Measurements from ENCODE around the gene OSBPL6.
"Not testable (repeated sequence)": the region's sequence is repeated elsewhere in the genome, so short reads cannot be mapped to it uniquely, and the experiment has no call there.

Gene OSBPL6

DNA sequence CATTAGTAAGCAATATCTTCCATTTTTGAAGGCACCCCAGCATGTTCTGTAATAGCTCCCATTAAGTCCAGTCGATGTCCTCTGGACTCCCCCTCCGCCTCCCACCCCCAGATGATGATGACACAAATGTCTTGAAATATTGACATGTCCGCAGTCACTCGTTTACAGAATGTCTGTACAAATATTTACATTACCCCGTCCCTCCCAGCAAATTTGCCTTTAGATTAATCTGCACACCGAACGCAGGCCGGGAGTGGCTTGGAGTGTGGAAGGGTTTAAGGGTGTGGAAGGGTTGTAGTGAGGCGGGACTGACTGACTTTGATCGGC is 853 bp upstream of the OSBPL6 start:
- Histone ChIP-seq H3K27me3 (replicated peaks; ENCODE audit: control insufficient read depth, insufficient read depth, low read length) (no peaks in the 10 kb centered on the region; the same call in none of the 2 replicates), H3K4me3 (replicated peaks; ENCODE audit: low read depth, low read length) (peak overlapping the region; percentile 67), H3K36me3 (ENCODE audit: control insufficient read depth, insufficient read depth, low read length) (no peaks in the 10 kb centered on the region)
- TF ChIP-seq, protein P1, sequence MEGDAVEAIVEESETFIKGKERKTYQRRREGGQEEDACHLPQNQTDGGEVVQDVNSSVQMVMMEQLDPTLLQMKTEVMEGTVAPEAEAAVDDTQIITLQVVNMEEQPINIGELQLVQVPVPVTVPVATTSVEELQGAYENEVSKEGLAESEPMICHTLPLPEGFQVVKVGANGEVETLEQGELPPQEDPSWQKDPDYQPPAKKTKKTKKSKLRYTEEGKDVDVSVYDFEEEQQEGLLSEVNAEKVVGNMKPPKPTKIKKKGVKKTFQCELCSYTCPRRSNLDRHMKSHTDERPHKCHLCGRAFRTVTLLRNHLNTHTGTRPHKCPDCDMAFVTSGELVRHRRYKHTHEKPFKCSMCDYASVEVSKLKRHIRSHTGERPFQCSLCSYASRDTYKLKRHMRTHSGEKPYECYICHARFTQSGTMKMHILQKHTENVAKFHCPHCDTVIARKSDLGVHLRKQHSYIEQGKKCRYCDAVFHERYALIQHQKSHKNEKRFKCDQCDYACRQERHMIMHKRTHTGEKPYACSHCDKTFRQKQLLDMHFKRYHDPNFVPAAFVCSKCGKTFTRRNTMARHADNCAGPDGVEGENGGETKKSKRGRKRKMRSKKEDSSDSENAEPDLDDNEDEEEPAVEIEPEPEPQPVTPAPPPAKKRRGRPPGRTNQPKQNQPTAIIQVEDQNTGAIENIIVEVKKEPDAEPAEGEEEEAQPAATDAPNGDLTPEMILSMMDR (IDR thresholded peaks at IDR 0.05; ENCODE audit: insufficient read depth, low read length, poor library complexity, severe bottlenecking): no peak
- no peak for DNase-seq (ENCODE audit: extremely low read depth, insufficient read length)

DNA sequence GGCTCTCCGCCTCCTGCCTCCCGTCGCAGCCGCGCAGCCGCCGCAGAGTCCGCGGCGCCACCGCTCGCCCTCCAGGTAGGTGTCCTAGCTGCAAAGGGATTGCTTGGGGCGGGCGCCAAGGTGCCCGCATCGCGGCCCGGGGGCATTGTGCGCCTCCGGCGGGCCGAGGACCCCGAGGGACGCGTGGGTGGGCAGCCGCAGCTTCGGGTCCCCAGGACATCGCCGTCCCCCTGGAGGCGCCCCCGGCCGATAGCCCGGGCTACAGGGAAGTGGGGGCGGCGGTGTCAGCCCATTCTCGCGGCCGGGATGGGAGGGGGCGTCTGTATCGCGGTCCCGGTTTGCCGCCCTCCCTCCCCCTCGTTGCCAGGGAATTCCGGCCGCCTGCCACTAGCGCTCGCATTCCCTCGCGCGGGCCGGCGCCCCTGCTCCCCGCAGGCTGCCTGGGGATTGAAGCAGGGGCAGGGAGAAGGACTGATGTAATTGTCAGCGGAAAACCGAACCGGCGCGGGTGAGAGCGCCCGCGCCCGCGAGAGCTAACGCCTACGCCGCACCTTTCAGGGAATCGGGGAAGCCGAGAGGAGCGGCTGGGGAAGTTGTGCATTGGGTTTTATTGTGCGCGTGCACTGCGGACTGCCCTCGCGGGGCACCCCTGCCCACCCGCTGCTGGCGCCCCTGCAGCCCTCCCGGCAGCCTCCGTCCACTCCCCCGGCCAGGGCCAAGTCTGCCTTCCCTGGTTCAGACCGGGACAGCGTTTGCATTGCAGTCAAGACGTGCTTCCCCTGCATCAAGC is 483 bp downstream of the OSBPL6 start:
- H3K36me3 ChIP-seq (ENCODE audit: control insufficient read depth, insufficient read depth, low read length): no peaks in the 10 kb centered on the region
- peak; percentile 26 for DNase-seq (ENCODE audit: extremely low read depth, insufficient read length)
- TF ChIP-seq, protein P1 (IDR thresholded peaks at IDR 0.05; ENCODE audit: insufficient read depth, low read length, poor library complexity, severe bottlenecking): no peak
- no peaks in the 10 kb centered on the region; the same call in none of the 2 replicates for H3K27me3 ChIP-seq (replicated peaks; ENCODE audit: control insufficient read depth, insufficient read depth, low read length)
- H3K4me3 ChIP-seq (replicated peaks; ENCODE audit: low read depth, low read length): peak overlapping the region; percentile 67

GRCh38 chr2:178195390-178196166 is 1.3 kb downstream of the OSBPL6 start:
- Histone ChIP-seq H3K27me3 (replicated peaks; ENCODE audit: control insufficient read depth, insufficient read depth, low read length) (no peaks in the 10 kb centered on the region; the same call in none of the 2 replicates), H3K36me3 (ENCODE audit: control insufficient read depth, insufficient read depth, low read length) (no peaks in the 10 kb centered on the region), H3K4me3 (replicated peaks; ENCODE audit: low read depth, low read length) (peak overlapping the region; percentile 67)
- TF ChIP-seq, protein P1 (IDR thresholded peaks at IDR 0.05; ENCODE audit: insufficient read depth, low read length, poor library complexity, severe bottlenecking): no peak
- no peak for DNase-seq (ENCODE audit: extremely low read depth, insufficient read length)

- Histone ChIP-seq H3K27me3 (replicated peaks; ENCODE audit: control insufficient read depth, insufficient read depth, low read length) (no peaks in the 10 kb centered on the region; the same call in none of the 2 replicates), H3K36me3 (ENCODE audit: control insufficient read depth, insufficient read depth, low read length) (no peaks in the 10 kb centered on the region), H3K4me3 (replicated peaks; ENCODE audit: low read depth, low read length) (no peak overlapping the region)
- TF ChIP-seq, protein P1 (IDR thresholded peaks at IDR 0.05; ENCODE audit: insufficient read depth, low read length, poor library complexity, severe bottlenecking): no peak
- DNase-seq (ENCODE audit: extremely low read depth, insufficient read length): no peak
These were observed 3.5 kb downstream of the OSBPL6 start for GRCh38 chr2:178197791-178198190.

DNA sequence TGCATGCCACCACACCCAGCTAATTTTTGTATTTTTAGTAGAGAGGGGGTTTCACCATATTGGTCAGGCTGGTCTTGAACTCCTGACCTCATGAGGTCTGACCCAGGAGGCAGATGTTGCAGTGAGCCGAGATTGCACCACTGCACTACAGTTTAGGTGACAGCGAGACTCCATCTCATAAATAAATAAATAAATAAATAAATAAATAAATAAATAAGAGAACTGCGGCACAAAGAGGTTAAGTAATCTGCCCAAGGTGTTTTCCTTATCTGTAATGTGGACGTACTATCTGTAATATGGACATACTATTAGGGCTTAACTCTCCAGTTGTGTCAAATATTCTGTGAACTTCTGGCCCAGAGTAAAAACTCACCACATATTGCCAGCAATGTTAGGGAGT is 4.1 kb downstream of the OSBPL6 start:
- DNase-seq (ENCODE audit: extremely low read depth, insufficient read length); H3K27me3 ChIP-seq (replicated peaks; ENCODE audit: control insufficient read depth, insufficient read depth, low read length); H3K36me3 ChIP-seq (ENCODE audit: control insufficient read depth, insufficient read depth, low read length); H3K4me3 ChIP-seq (replicated peaks; ENCODE audit: low read depth, low read length): not testable (repeated sequence)

DNA sequence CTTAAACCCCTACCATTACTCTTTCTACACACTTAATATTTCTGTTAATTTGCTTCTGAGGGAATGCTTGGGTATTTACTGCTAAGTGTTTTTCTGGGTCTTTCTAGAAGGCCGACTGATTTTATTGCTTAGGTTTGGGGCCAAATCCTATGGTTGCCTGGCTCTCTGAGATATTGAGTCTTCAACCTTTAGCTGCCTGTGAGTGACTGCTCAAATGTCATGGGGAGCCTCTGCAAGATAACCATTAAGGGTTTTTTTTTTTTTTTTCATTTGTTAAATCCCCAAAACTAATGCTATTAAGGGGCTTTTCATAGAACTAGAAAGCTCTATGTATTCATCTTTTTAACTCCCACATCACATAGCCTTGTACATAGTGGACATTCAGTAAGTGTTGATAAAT is 5.0 kb downstream of the OSBPL6 start:
- Histone ChIP-seq H3K4me3 (replicated peaks; ENCODE audit: low read depth, low read length) (no peak overlapping the region), H3K36me3 (ENCODE audit: control insufficient read depth, insufficient read depth, low read length) (no peaks in the 10 kb centered on the region), H3K27me3 (replicated peaks; ENCODE audit: control insufficient read depth, insufficient read depth, low read length) (no peaks in the 10 kb centered on the region; the same call in 1 of the 2 replicates)
- no peak for DNase-seq (ENCODE audit: extremely low read depth, insufficient read length)
- TF ChIP-seq, protein P1 (IDR thresholded peaks at IDR 0.05; ENCODE audit: insufficient read depth, low read length, poor library complexity, severe bottlenecking): no peak

Measured in GM06990 (cell line).